Neuron (in vitro differentiated cells): ENCODE data around the gene GAPT.
"Not testable (repeated sequence)": the region's sequence is repeated elsewhere in the genome, so short reads cannot be mapped to it uniquely, and the experiment has no call there.

Experiments used
- H2AFZ ChIP-seq: one replicate; pipeline ENCODE4 v1.6.1; 2013; ENCODE audit warnings: low read depth, mild to moderate bottlenecking, inconsistent platforms, low read length, moderate library complexity
- H3K27me3 ChIP-seq: one replicate; pipeline ENCODE4 v1.6.1; 2013; ENCODE audit warnings: low read length; ENCODE audit not compliant: insufficient read depth
- H3K36me3 ChIP-seq: one replicate; pipeline ENCODE4 v1.6.1; 2013; ENCODE audit warnings: low read length; ENCODE audit not compliant: insufficient read depth
- H3K4me1 ChIP-seq: one replicate; pipeline ENCODE4 v1.6.1; 2013; ENCODE audit warnings: low read length; ENCODE audit not compliant: insufficient read depth
- H3K4me3 ChIP-seq: 2 replicates; pipeline ENCODE4 v1.5.1; 2013; ENCODE audit warnings: mild to moderate bottlenecking, low read length, moderate library complexity
- H3K9me3 ChIP-seq: one replicate; pipeline ENCODE4 v1.6.1; 2013; ENCODE audit warnings: low read length

Gene GAPT

DNA sequence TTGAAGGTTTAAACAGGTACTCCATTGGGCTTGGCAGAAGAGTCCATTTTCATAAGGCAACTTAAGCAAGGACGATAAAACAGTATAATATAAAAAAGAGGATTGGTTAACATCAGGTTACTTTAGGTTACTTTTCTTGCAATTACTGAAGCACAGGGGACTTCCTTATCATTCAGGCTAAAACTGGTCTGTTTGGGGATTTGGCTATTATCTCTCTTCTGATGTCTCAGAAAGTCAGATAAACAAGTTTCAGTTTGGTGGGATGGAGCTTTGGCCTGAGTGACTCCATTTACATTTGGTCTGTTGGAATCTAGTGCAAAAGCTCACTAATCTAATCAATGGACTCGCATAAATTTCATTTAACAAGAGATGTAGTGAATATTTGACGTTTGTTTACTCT is 8.0 kb downstream of the GAPT start:
- Histone ChIP-seq H3K4me1 (peaks cover 7% of the 10 kb centered on the region), H3K9me3 (no peaks in the 10 kb centered on the region), H3K36me3 (no peaks in the 10 kb centered on the region), H2AFZ (no peak overlapping the region), H3K27me3 (no peaks in the 10 kb centered on the region), H3K4me3 (no peak overlapping the region)

DNA sequence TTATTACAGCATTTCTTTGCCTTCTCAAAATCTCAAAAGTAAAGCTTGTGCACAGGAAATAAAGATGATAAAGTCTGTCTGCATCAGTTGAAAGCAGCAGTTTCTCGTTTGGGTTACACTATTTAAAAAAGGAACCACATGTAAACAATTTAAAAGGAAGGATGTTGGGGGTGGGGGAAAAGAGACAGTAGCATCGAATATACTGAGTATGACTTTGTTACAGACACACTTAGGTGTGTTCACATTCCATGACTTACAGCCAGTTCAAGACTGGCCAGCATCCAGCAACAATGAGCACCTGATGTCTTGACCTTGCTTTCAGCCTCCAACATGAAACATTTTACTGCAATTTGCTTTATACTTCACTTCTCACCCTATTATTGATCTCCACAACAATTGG is 8.7 kb downstream of the GAPT start:
- H3K27me3 ChIP-seq: no peaks in the 10 kb centered on the region
- peaks cover 7% of the 10 kb centered on the region for H3K4me1 ChIP-seq
- H2AFZ ChIP-seq: no peak overlapping the region
- H3K9me3 ChIP-seq: no peaks in the 10 kb centered on the region
- H3K36me3 ChIP-seq: no peaks in the 10 kb centered on the region
- H3K4me3 ChIP-seq: no peak overlapping the region

DNA sequence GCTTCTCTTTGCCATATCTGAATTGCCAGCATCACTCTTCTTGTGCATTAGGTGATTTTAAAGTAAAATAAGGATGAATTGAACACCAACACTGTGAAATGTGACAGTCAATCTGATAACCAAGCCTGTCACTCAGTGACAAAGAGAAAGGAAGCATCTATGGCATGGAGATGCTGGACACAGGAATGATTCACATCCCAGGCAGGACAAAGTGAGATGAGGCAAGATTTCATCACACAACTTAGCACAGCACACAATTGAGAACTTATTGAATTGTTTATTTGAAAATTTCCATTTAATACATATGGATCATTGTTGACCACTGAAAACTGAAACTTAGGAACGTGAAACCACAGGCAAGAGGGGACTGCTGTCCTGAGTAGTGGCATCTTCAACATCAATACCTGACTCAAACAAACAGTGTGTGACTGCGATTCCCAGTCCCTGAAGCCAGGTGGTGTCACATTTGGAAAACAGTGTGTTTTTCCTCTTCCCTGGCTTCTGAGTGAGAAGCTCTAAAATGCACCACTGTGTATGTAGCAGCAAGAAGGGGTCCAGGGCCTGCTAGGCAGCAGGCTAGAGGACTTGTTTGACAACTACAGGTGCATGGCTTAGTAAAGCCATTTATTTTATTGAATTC is 10.7 kb downstream of the GAPT start:
- Histone ChIP-seq H3K36me3 (no peaks in the 10 kb centered on the region), H3K27me3 (no peaks in the 10 kb centered on the region), H2AFZ (no peak overlapping the region), H3K4me3 (no peak overlapping the region), H3K9me3 (no peaks in the 10 kb centered on the region), H3K4me1 (peaks cover 7% of the 10 kb centered on the region)

DNA sequence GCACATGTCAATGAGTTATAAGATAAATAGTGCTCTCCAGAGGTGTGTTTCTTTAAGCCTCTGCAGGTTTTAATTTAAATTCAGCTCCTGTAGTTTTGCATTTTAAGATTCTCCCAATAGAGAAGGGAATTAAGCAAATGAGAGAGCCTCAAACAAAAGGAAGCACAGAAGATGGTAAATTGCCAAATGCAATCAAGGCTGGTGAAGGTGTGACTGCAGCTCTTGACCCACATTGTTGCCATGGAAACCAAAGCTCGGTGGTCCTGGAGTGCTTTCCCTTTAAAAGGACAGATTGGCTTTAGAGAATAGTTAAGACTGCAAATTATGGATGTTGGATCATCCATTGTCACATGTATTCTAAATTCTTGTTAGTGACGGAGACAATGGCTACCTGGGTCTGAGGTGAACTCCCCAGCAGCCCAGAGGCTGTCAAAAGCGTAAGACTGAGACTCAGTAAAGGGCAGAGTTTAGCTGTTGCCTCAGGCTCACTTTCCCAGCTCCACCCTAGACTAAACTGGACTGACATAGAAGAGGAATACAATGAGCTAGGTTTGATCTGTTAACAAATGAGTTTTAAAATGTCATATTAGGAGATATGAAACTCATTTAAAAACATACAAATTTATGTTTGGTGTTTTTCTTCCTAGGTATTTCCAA is 12.3 kb downstream of the GAPT start:
- Histone ChIP-seq H2AFZ (no peak overlapping the region), H3K27me3 (no peaks in the 10 kb centered on the region), H3K4me3 (no peak overlapping the region), H3K36me3 (no peaks in the 10 kb centered on the region), H3K4me1 (peaks cover 9% of the 10 kb centered on the region), H3K9me3 (no peaks in the 10 kb centered on the region)

DNA sequence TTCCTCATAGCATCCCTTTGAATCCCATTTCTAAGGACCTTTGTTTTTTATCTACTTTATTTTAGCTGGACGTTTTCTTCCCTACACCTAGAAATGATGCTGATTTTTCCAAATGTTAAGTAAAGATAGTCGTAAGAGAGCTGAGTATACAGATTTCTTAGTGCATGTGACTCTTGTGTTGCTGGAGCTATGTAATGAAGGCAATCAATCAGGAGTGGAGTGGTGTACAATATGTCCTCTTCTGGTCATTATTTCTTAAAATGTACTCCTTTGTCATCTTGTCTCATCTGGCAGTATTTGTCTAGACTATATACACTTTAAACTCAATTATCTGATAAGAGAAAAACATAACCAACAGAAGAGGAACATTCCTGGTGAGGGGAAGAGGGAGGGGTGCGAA is 13.5 kb downstream of the GAPT start:
- H3K4me1 ChIP-seq: peaks cover 9% of the 10 kb centered on the region
- no peak overlapping the region for H3K4me3 ChIP-seq
- H3K27me3 ChIP-seq: no peaks in the 10 kb centered on the region
- H2AFZ ChIP-seq: no peak overlapping the region
- no peaks in the 10 kb centered on the region for H3K9me3 ChIP-seq
- H3K36me3 ChIP-seq: no peaks in the 10 kb centered on the region

DNA sequence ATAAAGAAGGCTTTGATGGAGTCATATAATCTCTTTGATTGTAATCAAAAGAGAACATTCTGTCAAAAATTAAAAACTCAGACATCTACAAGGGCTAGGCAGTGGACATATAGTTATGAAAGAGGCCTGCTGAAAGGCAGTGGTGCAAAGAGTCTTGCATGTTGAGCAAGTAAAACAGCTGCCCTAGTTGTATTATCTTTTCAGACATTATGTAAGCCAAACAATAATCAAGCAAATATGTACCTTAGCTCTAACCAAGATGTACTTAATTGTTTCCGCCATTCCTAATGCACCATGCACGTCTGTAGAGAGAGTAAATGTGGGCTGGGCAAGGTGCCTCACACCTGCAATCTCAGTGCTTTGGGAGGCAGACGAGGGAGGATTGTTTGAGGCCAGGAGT is 14.3 kb downstream of the GAPT start:
- H3K36me3 ChIP-seq: no peaks in the 10 kb centered on the region
- H2AFZ ChIP-seq: no peak overlapping the region
- H3K4me1 ChIP-seq: peaks cover 9% of the 10 kb centered on the region
- no peaks in the 10 kb centered on the region for H3K27me3 ChIP-seq
- H3K9me3 ChIP-seq: no peaks in the 10 kb centered on the region
- no peak overlapping the region for H3K4me3 ChIP-seq

DNA sequence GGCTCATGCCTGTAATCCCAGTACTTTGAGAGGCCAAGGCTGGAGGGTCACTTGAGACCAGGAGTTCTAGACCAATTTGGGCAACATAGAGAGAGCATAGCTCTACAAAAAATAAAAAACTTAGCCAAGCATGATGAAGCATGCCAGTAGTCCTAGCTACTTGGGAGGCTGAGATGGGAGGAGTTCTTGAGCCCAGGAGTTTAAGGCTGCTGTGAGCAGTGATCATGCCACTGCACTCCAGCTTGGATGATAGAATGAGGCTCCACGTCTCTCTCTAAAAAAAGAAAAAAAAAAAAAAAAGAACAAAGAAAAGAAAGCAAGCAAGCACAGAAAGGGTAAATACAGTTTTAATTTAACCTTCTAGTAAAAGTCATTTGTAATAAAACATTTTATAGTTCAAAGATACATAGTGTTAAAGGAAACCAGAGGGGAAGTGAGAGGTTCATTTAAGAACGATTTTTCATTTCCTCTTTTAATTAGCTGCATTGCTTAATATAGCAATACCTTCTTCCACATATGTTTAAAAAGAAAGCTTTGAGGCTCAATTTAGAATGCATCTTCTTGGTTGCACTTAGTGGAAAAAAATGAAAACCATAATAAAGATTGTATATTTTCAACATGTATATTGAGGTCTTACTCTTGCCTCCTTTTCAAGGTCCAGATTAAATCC is 14.9 kb downstream of the GAPT start:
- H3K36me3 ChIP-seq: no peaks in the 10 kb centered on the region
- no peak overlapping the region for H2AFZ ChIP-seq
- no peak overlapping the region for H3K4me3 ChIP-seq
- peaks cover 9% of the 10 kb centered on the region for H3K4me1 ChIP-seq
- no peaks in the 10 kb centered on the region for H3K9me3 ChIP-seq
- no peaks in the 10 kb centered on the region for H3K27me3 ChIP-seq

DNA sequence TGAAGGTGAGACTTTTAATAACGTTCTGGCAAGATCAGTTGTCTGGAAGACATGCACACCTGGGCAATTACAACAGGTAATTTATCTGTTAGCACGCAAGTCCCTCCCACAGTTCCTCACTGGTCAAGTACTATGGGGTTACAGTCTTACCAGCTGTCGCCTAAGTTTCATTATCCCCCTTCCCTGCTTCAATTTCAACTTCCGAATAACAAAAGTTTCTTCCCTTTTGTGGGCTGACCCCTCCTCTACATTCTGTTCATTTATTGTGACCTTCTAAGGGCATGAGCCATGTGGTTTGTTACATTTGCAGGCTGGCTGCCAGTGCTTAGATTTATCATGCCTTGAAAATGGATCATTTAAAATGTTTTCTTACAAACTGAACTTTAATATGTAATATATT is 16.5 kb downstream of the GAPT start:
- H3K36me3 ChIP-seq: no peaks in the 10 kb centered on the region
- H3K27me3 ChIP-seq: no peaks in the 10 kb centered on the region
- no peaks in the 10 kb centered on the region for H3K9me3 ChIP-seq
- H2AFZ ChIP-seq: no peak overlapping the region
- peaks cover 9% of the 10 kb centered on the region for H3K4me1 ChIP-seq
- H3K4me3 ChIP-seq: no peak overlapping the region

DNA sequence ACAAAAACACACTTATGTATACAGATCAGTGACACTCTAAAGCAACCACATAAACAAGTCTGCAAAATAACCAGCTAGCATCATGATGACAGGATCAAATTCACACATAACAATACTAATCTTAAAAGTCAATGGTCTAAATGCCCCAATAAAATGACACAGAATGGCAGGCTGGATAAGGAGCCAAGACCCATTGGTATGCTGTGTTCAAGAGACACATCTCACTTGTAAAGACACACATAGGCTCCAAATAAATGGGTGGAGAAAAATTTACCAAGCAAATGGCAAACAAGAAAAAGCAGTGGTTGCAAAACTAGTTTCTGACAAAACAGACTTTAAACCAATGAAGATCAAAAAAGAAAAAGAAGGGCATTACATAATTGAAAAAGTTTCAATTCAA is 26.0 kb downstream of the GAPT start:
- Histone ChIP-seq H3K4me3 (no peak overlapping the region), H2AFZ (no peak overlapping the region), H3K36me3 (no peaks in the 10 kb centered on the region), H3K27me3 (no peaks in the 10 kb centered on the region), H3K9me3 (peaks cover 3% of the 10 kb centered on the region), H3K4me1 (no peaks in the 10 kb centered on the region)

DNA sequence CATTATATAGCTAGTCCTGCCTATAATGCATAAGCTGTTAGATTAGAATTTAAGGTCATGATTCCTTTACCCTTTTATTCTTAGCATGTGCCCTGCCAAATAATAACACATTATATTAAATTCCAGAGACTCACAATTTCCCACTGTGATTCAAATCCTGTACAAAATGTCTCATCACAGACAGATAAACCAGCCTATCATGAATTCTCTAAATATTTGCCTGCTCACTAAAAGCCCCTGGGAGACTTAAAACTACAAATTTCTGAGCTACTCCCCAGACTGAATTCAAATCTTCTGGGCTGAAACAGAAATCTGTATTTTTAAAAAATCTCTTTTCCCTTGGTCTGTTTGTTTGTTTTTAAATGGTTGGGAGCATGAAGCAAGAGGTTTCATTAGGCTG is 32.7 kb downstream of the GAPT start:
- Histone ChIP-seq H3K36me3 (no peaks in the 10 kb centered on the region), H3K4me3 (no peak overlapping the region), H3K9me3 (no peaks in the 10 kb centered on the region), H2AFZ (no peak overlapping the region), H3K27me3 (no peaks in the 10 kb centered on the region), H3K4me1 (peaks cover 12% of the 10 kb centered on the region)

DNA sequence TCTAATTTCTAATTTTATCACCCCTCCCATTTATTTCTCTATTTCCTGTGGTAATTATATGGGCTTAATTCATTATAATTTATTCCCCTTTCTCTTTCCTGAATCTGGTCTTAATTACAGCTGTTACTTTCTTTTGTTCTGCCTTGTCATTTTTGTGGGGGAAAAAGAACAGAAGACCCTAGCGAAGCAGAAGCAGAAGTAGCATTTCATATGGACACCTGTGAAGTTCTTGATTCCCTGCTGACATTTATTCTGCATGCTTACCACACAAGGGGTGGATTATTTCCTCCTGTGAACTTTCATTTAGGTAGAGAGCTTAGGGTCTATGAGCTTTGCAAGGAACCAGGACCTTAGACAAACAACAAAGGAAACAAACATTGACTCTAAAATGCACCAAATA is 33.3 kb downstream of the GAPT start:
- H3K27me3 ChIP-seq: no peaks in the 10 kb centered on the region
- no peak overlapping the region for H2AFZ ChIP-seq
- no peak overlapping the region for H3K4me3 ChIP-seq
- no peaks in the 10 kb centered on the region for H3K36me3 ChIP-seq
- no peaks in the 10 kb centered on the region for H3K9me3 ChIP-seq
- peaks cover 12% of the 10 kb centered on the region for H3K4me1 ChIP-seq

DNA sequence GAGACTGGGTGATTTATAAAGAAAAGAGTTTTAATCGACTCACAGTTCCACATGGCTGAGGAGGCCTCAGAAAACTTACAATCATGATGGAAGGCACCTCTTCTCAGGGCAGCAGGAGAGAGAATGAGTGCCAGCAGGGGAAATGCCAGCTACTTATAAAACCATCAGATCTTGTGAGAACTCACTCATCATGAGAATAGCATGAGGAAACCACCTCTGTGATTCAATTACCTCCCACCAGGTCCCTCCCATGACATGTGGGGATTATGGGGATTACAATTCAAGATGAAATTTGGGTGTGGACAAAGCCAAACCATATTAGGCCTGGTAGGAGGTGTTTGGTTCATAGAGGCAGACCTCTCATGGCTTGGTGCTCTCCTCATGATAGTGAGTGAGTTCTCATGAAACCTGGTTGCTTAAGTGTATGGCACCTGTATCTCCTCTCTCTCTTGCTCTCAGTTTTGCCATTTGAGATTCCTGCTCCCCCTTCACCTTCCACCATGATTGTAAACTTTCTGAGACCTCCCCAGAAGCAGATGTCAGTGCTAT is 39.8 kb downstream of the GAPT start:
- no peak overlapping the region for H2AFZ ChIP-seq
- no peaks in the 10 kb centered on the region for H3K36me3 ChIP-seq
- H3K4me1 ChIP-seq: no peaks in the 10 kb centered on the region
- no peaks in the 10 kb centered on the region for H3K27me3 ChIP-seq
- H3K4me3 ChIP-seq: no peak overlapping the region
- H3K9me3 ChIP-seq: peaks cover 6% of the 10 kb centered on the region

DNA sequence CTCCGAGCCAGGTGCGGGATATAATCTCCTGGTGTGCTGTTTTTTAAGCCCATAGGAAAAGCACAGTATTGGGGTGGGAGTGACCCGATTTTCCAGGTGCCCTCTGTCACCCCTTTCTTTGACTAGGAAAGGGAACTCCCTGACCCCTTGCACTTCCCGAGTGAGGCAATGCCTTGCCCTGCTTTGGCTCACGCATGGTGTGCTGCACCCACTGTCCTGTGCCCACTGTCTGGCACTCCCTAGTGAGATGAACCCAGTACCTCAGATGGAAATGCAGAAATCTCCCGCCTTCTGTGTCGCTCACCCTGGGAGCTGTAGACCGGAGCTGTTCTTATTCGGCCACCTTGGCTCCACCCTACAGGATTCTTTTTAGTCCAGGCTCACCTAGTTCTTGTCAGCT is 50.7 kb downstream of the GAPT start:
- not testable (repeated sequence) for H3K36me3 ChIP-seq, H3K4me3 ChIP-seq, H3K9me3 ChIP-seq

More for the DNA sequence above, 50.7 kb downstream of the GAPT start:
- H3K27me3 ChIP-seq, H2AFZ ChIP-seq: not testable (repeated sequence)
- peaks cover 14% of the 10 kb centered on the region for H3K4me1 ChIP-seq
